Measurements from ENCODE around the gene HSPB7.
"Not testable (repeated sequence)": the region's sequence is repeated elsewhere in the genome, so short reads cannot be mapped to it uniquely, and the experiment has no call there.

- not testable (repeated sequence) for TF ChIP-seq POLR2A, CTCF (IDR thresholded peaks at IDR 0.05)
Observed at GRCh38 chr1:16039871-16040270, 22.0 kb upstream of the HSPB7 start.

All from esophagus squamous epithelium (tissue), 4 donors.